Caki2 (cell line): Measurements from ENCODE around the gene PER3. TPM values are rescaled to one million over a fixed set of nuclear protein-coding genes. Genes with fewer than 3 reads are reported as not detected.

Experiments
- DNase-seq: peaks from one replicate; pipeline ENCODE4 v3.0.0-alpha.2; 2015; ENCODE audit warnings: low read depth
- in situ Hi-C: cut with HindIII; loops from 2 replicates; pipeline ENCODE4 v1.10.0; 2016; ENCODE audit warnings: low sequenced_read_pairs, low pct_unique_long_range_greater_than_20kb, mixed read lengths
- total RNA-seq: library from RNA; depleted of rRNA; stranded (reverse); fragments of >200 nt; shearing (Covaris generic); gene quantifications from 2 replicates; pipeline ENCODE4 v1.2.3, GENCODE V29; 2014; ENCODE audit warnings: low replicate concordance; rRNA removed

Gene PER3
- 2.5 and 12.5 TPM in 2 replicates for total RNA-seq

GRCh38 chr1:7783826-7784491 lies at the start of gene PER3:
TSS of gene PER3 (plus strand) at chr1:7784291. CDS start at chr1:7784878, 587 bp downstream.
- in situ Hi-C loops: no loop called here
- peak; percentile 98 for DNase-seq

GRCh38 chr1:7738044-7738443 lies 46.0 kb upstream of the PER3 start:
- in situ Hi-C loops: no loop called here
- DNase-seq: no peak

GRCh38 chr1:7743346-7743745 lies 40.7 kb upstream of the PER3 start:
- in situ Hi-C loops: no loop called here
- no peak for DNase-seq

- no peak for DNase-seq
- in situ Hi-C loops: no loop called here
These were observed 39.2 kb upstream of the PER3 start for GRCh38 chr1:7744882-7745281.

GRCh38 chr1:7745783-7746182 lies 38.3 kb upstream of the PER3 start:
- in situ Hi-C loops: no loop called here
- DNase-seq: peak; percentile 40

GRCh38 chr1:7747605-7748004 lies 36.5 kb upstream of the PER3 start:
- in situ Hi-C loops: no loop called here
- no peak for DNase-seq

GRCh38 chr1:7749126-7749525 lies 35.0 kb upstream of the PER3 start:
- DNase-seq: no peak
- in situ Hi-C loops: no loop called here

- DNase-seq: no peak
- in situ Hi-C loops: no loop called here
These were observed 32.9 kb upstream of the PER3 start for GRCh38 chr1:7751174-7751573.

- in situ Hi-C loops: no loop called here
- peak; percentile 45 for DNase-seq
These were observed 31.3 kb upstream of the PER3 start for GRCh38 chr1:7752512-7753417.

- in situ Hi-C loops: no loop called here
- DNase-seq: no peak
These were observed 30.4 kb upstream of the PER3 start for GRCh38 chr1:7753641-7754040.

- no peak for DNase-seq
- in situ Hi-C loops: no loop called here
These were observed 29.9 kb upstream of the PER3 start for GRCh38 chr1:7754234-7754633.

- no peak for DNase-seq
- in situ Hi-C loops: no loop called here
These were observed 28.6 kb upstream of the PER3 start for GRCh38 chr1:7755448-7755847.

- no peak for DNase-seq
- in situ Hi-C loops: no loop called here
These were observed 23.8 kb upstream of the PER3 start for GRCh38 chr1:7760245-7760644.

- in situ Hi-C loops: no loop called here
- no peak for DNase-seq
These were observed 23.0 kb upstream of the PER3 start for GRCh38 chr1:7761103-7761502.

- no peak for DNase-seq
- in situ Hi-C loops: no loop called here
These were observed 16.9 kb upstream of the PER3 start for GRCh38 chr1:7767176-7767575.

GRCh38 chr1:7768583-7768982 lies 15.5 kb upstream of the PER3 start:
- in situ Hi-C loops: no loop called here
- DNase-seq: no peak

- in situ Hi-C loops: no loop called here
These were observed 14.2 kb upstream of the PER3 start for GRCh38 chr1:7769673-7770412.

GRCh38 chr1:7770669-7770996 lies 13.5 kb upstream of the PER3 start:
- peak; percentile 38 for DNase-seq
- in situ Hi-C loops: no loop called here

More at GRCh38 chr1:7769673-7770412, 14.2 kb upstream of the PER3 start:
- no peak for DNase-seq
